HTR-8/SVneo (cell line): ENCODE measurements around the gene DGKD.

Source experiments
- DNase-seq: peaks from one replicate; pipeline ENCODE4 v3.0.0; 2011; ENCODE audit warnings: low spot score, mixed read lengths; ENCODE audit not compliant: insufficient read length
- FAIRE-seq: peaks from 2 replicates; lab custom pipeline; 2011; peaks lifted over from hg19 to GRCh38; lab: Jason Lieb, UNC

The DGKD gene

DNA sequence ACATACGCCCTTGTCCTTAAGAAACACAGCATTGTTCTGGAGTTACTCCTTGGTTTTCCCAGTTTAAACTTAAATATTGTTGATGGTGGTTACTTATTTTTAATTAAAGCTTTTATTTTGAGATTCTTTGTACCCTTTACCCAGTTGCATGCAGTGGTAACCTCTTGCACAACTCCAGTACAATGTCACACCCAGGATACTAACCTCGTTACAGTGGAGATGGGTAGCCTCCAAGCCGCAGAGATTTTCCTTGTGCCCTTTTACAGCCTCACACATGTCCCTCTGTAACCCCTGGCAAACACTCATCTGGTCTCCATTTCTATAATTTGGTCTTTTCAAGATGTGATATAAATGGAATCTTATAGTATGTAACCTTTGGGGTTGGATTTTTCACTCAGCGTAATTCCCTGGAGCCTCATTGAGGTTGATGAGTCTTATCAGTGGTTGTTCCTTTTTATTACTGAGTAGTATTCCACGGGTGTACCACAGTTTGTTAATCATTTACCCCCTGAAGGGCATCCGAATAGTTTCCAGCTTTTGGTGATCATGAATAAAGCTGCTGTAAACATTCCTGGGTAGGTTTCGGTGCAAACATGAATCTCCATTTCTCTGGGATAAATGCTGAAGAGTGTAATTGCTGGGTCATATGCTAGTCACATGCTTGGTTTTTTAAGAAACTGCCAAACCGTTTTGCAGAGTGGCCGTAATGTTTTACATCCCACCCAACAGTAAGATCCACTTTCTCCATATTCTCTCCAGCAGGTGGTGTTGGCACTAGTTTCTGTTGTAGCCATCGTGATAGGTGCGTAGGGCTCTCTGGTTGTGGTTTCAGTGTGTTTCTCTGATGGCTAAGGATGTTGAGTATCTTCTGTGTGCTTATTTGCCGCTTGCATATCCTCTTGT, 68.6 kb downstream of the DGKD start:
- no peak for FAIRE-seq
- no peak for DNase-seq

DNA sequence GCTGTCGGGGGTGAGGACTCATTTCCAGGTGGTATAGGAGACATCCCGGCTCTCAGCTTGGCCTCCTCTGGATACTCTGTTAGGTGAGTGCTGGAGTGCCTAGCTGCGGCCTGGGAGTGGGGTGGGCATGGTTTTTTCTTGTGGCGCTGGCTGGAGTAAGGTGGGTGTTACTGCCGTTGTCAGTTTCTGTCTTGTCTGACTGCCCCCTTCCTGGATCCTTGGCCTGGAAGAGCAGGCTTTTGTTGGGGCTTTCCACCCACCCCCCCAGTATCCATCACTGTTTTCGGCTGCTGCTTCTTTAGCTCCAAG, 69.2 kb downstream of the DGKD start:
- FAIRE-seq (no peak), DNase-seq (no peak)

DNA sequence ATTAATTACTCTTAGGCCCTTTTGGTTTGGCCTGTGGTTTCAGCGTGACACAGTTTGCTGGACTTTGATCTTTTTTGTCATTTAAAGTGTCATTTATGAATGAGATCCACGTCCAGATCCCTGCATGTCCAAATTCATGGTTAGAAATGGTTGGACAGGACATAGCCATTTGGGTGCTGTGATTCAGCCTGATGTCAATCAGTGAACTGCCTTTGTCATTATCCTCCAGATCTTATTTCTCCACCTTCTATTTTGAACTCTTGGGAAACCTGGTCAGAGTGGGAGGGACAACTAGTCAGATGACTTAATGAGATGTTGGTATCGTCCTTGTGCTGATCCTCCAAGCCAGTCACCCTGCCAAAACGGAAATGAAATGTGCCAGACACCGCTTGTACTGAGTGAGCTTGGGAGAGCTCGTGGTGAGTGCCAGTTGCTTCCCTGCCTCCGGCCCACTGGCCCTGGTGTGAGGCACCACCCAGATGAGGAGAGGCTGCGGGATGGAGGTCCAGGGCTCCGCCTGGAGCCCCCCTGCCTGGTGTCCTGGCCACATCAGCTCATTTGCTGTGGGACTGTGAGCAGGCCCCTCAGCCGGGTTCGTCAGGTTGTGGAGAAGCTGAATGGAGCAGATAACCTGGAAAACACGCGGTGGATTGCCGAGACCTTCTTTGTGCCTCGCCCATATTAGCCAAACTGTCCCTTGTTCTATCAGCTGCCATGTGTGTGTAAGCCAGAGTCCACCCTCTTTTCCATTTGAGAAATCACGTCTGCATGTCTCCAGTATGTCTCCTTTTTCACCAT, 70.1 kb downstream of the DGKD start:
- DNase-seq (no peak), FAIRE-seq (no peak)

DNA sequence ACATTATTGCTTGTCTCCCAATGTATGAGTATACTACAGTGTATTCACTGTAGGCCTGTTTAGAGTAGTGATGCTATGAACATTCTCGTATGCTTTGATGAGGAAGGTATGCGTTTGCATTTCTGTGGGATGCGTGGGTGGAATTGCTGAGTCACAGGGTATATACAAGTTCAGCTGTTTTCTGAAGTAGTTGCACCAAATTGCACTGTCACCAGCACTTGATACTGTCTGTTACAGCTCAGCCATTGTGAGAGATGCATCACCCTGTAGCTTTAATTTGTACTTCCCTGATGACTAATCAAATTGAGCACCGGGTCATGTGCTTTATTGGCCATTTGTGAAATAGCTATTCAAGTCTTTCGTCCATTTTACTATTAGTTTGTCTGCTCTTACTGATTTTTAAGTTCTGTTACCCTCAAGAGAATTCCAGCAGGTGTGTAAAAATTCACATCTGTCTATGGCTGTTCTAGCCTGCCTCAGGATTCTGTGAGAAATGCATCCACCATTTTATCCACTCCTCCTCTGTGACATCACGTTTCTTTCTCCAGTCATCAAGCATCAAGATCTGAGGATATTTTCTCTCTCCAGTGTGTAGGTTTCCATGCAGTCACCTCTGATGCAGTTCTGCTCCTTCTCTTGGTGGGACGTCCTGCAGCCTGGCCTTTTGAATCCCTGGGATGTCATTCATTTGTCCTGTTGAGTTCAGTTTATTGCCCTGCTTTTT, 72.5 kb downstream of the DGKD start:
- no peak for DNase-seq

DNA sequence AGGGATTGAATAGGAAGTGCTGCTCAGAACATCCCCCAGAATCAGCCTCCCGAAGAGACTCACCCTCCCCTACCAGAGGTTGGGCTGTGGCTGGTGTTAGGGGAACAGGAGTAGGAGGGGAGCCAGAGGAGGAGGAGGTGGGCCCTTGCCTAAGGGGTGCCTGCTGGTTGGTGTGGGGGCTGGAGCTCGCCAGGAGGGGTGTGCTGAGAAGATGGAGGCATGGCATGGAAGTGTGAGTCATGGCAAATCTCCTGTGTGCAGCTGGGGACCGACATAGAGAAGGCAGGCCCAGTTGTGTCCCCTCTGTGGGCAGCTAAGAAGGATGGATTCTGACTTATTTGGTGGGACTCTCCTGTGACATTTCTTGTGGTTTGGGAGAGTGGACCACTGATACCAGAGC, 73.7 kb downstream of the DGKD start:
- no peak for FAIRE-seq
- no peak for DNase-seq

More for the DNA sequence above, 72.5 kb downstream of the DGKD start:
- peak; percentile 72 for FAIRE-seq

DNA sequence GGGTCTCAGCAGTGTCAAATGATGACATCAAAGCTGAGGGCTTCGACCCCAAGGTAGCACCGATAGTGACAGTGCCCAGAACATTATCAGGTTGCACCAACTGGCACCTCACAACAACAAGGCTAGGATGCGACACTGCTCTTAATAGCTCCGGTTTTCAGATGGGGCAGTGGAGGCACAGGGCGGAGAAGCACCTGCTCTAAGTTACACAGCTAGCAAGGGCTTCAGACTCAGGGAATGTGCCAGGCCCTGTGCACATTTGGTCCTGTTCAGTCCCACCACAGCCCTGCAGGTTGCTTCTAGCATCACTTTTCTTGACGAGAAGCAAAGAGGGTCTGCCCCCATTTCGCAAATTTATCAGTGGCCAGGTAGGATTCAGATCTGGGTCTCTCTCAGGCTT, 74.1 kb downstream of the DGKD start:
- DNase-seq: no peak
- no peak for FAIRE-seq

DNA sequence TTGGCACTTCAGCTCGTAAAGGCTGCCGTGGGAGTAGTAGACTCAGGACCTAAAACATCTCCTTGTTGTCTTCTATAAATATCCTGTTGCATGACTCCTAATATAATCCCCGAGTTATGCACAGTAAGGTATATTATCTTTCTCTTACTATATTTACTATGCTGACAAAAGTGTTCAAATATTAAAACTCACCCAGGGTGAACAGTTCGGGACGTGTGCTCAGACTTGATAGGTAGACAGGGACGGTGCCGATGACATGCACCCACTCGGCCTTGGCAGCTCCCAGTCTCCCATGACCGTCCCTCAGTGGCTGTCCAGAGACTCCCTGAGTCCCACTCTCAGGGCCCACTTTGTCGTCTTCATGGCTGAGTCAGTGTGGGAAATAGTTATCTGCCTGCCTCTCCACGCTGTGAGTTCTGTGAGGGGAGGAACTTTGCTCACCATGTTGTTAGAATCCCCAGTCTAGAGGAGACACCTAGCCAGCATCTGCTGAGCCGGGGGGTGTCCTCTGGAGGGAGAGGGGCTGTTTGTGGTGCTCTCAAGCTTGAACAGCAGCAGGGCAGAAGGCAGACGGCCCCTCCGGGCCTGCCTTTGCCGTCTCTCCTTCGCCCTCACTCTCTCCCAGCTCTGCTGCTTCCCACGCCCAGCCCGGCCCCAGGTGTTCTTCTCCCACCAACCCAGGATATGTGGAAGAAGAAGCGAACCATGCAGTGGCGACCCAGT, 75.0 kb downstream of the DGKD start:
- FAIRE-seq (no peak), DNase-seq (no peak)

DNA sequence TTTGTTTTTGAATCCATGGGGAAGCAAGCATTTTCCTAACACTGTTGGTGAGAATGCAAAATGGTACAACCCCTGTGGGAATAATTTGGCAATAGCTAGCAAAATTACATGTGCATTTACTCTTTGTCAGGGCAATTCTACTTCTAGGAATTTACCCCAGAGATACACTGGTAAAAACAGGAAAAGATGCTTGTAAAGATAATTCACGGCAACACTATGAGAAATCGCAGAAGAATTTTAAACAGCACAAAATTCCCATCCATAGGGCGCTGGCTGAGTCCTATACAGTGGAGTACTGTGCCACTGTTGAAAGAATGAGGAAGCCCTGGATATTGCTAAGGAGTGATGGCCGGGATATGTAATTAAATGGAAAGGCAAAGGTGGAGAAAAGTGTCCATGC, 75.8 kb downstream of the DGKD start:
- no peak for FAIRE-seq

DNA sequence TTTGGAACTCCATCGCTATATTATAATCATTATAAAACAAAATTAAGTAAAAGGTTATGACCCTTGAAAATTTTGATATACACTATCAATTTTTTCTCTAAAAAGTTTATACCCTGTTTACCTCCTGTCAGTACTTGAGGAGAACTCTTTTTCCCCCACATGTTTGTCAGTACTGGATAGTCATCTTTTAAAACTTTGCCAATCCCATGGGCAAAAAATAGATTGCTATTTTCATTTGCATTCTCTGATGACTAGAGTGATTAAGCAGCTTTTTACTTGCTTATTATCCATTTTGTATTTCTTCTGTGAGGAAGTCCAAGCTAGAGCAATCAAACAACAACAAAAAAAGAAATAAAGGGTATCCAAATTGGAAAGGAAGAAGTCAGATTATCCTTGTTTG, 76.4 kb downstream of the DGKD start:
- DNase-seq (no peak), FAIRE-seq (no peak)

More for the DNA sequence above, 75.8 kb downstream of the DGKD start:
- DNase-seq: peak; percentile 56

DNA sequence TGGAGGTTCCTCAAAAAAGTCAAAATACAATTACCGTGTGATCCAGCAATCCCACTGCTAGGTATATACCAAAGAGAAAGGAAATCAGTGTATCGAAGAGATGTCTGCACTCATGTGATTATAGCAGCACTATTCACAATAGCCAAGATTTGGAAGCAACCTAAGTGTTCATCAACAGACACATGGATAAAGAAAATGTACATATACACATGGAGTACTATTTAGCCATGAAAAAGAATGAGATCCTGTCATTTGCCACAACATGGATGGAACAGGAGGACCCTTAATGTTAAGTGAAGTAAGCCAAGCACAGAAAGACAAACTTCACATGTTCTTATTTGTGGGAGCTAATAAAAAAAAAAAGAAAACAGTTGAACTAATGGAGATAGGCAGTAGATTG, 78.7 kb downstream of the DGKD start:
- FAIRE-seq (no peak), DNase-seq (no peak)

DNA sequence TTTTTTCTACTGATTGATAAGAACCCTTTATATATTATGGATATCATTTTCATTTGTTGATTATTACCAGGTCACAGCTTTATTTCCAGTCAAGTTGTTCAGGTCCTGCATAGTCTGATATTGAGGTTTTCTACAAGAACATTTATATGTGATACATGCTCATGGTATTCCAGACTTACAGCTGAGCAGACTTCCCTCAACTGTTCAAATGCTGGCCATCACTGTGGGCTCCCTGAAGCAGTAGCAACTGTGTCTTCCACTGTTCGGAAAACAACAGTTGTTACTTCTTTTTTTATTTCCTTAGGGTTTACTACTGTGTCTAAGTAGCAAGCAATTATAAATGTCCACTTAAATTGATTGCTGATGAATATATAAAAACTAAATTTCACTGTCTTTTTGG, 79.5 kb downstream of the DGKD start:
- DNase-seq (no peak), FAIRE-seq (no peak)

DNA sequence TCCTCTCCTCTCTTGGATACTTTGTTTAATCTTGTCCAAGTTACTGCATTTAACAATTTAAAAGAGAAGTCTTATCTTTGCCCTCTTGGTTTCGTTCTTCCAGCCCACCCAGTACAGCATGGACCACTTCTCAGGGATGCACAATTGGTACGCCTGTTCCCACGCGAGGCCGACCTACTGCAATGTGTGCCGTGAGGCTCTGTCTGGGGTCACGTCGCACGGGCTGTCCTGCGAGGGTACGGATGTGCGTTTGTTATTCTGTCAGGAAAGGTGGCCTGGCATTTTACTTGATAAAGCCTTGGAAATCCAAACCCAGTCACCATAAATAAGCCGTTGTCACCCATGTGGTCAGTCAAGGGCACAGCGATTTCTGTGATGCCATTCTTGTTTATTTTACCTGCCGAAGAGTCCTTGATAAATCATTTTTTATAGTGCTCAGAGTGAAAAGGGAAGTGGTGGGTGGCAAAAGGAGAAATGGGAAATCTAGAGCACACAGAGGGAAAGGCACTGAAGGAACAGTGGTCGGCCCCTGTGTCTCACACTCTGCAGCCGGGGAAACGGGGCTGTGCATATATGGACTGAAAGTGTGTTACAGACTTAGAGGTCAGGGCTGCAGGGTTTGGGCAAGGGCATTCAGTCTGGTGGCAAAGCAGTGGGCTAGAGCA, 80.5 kb downstream of the DGKD start:
- no peak for FAIRE-seq

DNA sequence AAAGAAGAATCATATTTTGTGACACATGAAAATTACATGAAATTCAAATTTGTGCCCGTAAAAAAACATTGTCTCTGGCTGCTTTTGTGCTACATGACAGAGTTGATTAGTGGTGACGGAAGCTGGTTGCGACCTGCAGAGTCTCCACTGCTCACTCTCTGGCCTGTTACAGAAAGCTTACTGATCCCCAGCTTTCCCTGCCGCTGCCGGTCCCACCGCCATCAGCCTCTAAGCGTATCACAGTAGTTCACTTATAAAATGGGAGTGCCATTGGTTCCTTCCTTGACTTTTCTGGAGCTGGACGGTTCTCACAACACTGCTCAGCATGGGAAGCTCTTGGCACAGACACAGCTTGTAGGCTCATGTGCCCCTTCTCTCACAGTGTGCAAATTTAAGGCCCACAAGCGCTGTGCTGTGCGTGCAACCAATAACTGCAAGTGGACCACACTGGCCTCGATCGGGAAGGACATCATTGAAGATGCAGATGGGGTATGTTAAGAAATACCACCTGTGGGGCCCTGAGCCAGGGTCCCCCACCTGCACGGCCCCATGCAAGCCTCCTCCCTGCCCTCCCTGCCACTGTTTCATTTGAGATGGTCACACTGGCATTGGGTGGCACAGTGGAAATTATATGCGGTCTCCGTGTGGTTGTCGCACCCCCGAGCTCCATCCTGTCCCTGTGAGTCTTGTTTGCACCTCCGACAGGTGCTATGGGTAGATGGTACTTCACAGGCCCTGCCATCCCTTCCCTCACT, 81.3 kb downstream of the DGKD start:
- no peak for FAIRE-seq
- DNase-seq: no peak

More for the DNA sequence above, 80.5 kb downstream of the DGKD start:
- no peak for DNase-seq

DNA sequence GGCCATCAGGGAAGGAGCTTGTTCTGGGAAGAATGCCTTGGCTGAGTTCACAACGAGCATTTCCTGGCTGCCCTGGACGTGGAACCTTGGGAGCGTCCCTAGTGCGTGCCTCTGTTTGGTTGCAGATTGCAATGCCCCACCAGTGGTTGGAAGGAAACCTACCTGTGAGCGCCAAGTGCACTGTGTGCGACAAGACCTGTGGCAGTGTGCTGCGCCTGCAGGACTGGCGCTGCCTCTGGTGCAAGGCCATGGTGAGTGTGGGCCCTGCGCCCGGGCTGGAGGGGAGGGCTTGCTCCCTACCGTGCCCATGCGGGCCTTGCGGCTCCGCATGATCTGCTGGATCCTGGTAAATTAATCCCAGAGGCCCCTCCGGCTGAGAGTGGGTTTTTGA, 81.9 kb downstream of the DGKD start:
- no peak for FAIRE-seq
- DNase-seq: no peak

DNA sequence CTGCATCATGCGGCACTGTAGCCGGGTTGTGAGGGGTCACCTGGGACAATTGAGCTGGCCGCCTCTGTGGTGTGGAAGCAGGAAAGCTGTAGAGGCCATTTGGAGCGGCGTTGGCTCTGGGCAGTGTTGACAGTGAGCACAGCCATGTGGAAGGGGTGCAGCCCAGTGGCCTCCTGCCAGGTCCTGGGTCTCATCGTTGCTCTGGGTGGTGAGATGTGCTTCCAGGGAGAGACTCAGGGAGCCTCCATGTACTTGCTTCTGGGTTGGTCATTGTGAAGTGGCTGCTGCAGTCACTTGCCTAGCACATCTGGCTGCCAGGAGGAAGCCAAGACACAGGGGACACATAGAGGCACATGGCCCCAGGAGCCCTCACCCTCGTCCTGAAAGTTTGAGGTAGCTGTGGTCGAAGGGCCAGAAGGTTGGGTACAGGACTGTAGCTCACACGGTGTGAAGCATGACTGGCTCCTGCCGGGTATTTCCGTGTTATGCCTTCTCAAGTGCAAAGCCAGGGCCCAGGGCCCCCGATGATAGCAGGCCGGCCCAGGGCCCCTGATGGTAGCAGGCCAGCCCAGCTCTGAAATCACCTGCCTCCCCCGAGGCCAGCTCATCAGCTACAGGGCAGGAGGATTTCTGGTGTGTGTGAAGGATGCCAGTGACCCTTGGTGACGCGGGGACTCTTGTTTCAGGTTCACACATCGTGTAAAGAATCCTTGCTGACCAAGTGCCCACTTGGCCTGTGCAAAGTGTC, 82.6 kb downstream of the DGKD start:
- no peak for DNase-seq
- no peak for FAIRE-seq

DNA sequence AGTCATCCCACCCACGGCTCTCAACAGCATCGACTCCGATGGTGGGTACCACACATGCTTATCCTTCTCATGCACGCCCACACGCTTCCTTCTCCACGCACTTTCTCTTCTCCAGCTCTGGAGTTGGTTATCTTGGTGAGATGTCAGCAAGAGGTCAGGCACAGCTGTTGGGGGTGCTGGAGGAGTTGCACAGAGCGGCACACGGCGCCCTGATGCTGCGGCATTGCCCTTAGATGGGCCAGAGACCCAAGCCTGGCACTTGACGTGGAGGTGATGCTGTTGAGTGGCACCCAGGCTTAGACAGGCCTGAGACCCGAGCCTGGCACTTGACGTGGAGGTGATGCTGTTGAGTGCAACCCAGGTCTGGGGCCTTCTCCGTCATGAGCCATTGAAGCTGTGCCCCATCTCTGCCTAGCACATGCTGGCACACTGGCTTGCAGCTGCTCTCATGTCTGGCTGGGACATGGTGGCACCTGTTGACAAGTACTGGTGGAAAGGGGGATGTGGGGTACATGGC, 83.2 kb downstream of the DGKD start:
- FAIRE-seq (no peak), DNase-seq (no peak)

DNA sequence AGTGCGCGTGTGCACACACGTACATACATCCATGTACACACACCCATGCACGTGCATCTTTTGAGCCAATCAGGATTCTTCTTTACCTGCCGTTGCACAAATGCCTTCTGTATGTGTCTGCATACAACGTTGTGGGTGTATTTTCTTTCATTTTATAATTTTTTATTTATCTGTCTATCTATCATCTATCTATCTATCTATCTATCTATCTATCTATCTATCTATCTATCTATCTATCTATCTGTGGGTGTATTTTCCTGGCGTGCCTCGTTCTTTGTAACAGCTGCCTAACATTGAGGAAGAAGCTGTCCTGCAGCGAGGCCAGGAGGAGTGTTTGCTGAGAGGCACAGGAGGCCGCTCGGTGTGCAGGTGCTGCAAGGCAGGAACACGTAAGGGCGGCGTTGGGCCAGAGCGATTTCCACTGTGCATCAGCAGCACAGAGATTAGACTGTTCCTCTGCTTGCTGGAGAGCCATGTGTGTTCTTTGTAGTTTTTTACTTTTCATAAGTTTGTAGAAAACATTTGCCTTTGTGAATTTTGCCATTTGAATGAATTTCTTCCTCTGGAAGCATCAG, 84.4 kb downstream of the DGKD start:
- no peak for DNase-seq
- FAIRE-seq: no peak

DNA sequence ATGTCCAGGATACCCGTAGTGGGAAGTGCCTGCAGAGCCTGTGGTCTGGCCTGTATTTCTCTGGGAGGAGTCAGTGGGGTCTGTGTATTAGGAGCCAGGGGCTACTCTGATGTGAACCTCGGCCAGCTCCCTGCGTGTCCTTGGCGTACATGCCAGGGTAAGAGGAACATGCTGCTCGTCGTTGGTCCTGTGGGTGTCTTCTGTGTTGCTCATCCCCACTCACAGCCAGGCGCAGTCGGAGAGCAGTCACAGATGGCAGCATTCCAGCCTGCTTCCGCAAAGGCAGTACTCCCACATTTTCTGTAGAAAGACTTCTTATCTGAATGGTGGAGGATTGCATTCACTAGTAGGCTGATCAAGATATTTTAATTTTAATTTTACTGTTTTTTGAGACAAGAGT, 84.9 kb downstream of the DGKD start:
- DNase-seq: no peak
- FAIRE-seq: no peak
